GM10847 (cell line): ENCODE measurements around the gene SLC50A1.

Experiments used
- POLR2A ChIP-seq: IDR thresholded peaks from 2 replicates; pipeline ENCODE4 v1.6.1; 2011; ENCODE audit not compliant: insufficient read length; ENCODE audit errors: extremely low read depth

The SLC50A1 gene

DNA sequence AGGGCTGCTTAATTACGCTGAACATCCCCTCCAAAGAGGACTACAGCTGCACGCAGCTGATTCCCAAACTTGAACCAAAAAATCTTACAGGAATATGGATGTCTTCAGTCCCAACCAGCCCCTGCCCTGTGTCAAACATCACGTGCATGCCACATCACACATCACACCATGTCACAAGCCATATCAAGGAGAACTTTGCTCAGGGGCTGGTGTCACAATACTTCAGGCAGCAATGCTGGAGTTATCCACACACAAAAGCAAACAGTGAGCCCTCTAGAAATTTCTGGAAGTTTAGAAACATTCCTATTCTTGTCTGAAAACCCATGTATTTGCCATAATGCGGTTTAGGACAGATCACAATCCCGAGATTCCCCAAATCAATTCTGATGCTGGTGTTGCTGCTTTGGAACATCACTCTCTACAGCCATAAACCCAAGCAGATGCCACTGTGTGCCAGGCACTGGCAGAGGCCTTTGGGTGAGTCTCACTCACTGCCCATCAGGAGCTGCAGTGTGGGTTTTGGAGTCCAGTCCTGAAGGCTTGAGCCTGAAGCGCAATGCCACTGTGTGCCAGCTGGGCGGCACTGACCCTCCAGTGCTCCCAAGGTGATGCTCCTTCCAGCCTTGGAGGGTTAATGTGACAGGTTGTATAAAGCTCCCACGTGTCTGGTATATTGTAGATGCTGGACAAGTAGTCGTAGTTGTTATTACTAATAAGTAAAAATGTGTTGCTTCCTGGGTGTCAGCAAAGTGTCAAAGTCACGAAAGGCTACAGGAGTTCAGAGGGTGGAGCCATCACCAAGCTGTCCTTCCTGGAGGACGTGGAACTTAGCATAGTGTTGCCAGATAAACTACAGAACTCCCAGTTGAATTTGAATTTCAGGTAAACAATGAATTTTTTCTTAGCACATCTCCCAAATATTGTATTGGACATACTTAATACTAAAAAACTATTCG, 28.1 kb upstream of the SLC50A1 start:
- no peak for TF ChIP-seq POLR2A

DNA sequence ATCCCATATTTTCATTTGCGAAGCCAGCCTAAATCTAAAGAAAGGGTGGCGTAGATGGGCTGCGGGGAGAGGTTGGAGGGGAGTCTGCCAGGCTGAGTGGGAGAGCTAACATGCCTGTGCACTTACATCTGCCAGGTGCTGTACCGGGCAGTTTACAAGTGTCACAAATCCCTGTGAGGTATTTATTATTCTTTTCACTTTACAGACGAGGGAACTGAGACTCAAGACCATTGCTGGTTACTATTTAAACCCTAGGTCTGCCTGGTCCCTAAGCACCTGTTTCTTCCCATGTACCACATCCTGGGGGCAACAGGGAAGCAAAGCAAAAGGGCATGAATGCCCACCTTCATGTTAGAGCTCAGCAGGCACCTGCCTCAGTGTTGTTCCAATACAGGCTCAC, 27.4 kb upstream of the SLC50A1 start:
- no peak for TF ChIP-seq POLR2A

DNA sequence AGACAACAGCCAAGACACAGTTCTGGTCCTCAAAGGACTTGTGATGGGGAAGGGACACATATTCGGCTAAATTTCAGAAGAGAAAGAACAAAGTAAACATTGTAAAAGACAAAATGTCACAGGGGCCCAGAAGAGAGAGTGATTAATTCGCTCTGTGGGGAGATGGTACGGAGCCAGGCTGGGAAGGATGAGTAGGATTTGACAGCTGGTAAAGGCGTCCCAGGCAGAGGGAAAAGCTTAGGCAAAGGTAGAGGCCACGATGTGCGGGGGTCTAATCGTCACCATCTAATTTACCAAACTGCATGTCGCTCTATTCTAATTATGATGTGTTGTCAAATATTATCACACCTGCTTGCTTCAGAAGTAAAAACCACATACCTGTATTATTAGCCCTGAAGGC, 25.3 kb upstream of the SLC50A1 start:
- no peak for TF ChIP-seq POLR2A

DNA sequence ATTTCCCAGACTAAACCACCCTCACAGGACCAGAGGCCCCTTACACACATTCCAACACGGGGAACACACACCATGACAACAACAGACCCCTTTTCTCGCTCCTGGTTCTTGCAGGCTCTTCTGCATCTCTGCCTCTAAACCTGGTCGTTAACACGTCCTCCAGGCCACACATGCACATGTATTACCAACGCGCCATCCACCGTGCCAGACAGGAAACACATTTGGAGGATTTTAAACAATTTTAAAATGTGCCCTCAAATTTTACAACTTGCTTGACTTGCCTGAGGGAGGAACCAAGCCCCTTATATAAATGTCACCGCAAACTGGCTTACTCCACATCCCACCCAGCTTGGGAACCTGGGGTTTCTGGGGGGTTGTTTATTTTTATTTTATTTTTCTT, 24.8 kb upstream of the SLC50A1 start:
- no peak for TF ChIP-seq POLR2A

GRCh38 chr1:155113450-155113980, 22.1 kb upstream of the SLC50A1 start:
- no peak for TF ChIP-seq POLR2A

GRCh38 chr1:155116113-155116764, 19.4 kb upstream of the SLC50A1 start:
- no peak for TF ChIP-seq POLR2A

DNA sequence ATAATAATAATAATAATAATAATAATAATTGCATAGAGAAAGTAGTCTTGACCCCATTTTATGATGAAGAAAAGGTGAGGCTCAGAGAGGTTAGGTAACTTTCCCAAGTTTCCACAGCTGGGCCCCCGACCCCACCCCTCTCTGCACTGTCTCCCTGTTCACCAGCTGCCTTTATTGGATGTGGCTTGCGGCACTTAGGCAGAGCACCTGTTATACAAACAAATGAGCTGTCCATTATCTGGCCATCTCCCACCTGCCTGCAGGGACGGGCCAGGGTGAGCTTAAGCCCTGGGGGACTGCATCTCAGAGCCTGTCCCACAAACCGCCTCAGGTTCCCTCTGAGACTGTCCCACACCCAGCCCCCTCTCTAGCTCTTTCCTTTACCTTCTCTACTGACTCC, 18.0 kb upstream of the SLC50A1 start:
- TF ChIP-seq POLR2A = no peak

GRCh38 chr1:155120253-155120652, 15.4 kb upstream of the SLC50A1 start:
- no peak for TF ChIP-seq POLR2A

GRCh38 chr1:155121249-155121648, 14.4 kb upstream of the SLC50A1 start:
- no peak for TF ChIP-seq POLR2A

- TF ChIP-seq POLR2A = no peak
Observed at GRCh38 chr1:155122308-155122707, 13.3 kb upstream of the SLC50A1 start.

GRCh38 chr1:155123801-155124200, 11.9 kb upstream of the SLC50A1 start:
- TF ChIP-seq POLR2A = no peak

DNA sequence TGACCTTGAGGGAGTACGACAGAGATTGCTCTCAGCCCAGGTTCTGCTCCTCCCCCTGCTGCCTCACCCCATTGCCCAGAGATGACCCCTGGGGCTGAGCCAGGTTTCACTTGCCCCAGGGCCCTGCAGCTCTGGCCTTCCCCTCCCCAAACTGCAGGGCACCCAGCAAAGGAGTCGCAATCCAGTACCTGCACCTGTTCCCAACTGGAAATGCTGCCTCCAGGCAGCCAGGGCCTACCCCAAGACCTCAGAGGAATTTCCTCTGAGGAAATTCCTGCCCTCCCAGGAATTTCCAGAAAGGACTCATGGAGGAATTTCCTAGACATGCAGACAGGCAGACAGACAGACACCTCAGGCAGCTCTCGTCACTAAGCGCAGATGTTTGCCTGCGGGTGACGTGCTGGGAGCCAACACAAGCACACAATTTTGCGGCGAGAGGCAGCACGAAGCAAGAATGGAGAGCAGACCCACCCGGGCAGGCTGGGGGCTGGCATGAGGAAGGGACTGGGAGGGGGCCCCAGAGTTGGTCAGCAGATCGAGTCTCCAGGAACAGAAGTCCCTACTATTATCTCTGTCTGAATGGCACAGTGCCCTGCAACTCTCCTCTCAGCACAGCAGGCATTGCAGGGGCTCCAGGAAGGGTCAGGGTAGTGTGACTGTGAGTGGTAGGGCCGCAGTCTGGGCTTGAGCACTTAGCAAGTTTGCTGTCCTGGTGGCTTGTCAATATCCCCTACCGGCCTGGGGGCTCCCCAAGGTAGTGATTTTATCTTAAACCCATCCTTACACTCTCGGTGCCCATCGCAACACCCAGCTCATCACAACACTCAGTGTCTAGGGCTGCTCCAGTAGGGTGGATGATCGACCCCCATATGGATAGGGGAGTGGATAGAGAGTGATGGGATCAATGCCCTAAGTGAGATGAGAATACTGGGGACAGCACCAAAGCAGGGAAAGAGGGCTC, 10.9 kb upstream of the SLC50A1 start:
- TF ChIP-seq POLR2A = no peak

DNA sequence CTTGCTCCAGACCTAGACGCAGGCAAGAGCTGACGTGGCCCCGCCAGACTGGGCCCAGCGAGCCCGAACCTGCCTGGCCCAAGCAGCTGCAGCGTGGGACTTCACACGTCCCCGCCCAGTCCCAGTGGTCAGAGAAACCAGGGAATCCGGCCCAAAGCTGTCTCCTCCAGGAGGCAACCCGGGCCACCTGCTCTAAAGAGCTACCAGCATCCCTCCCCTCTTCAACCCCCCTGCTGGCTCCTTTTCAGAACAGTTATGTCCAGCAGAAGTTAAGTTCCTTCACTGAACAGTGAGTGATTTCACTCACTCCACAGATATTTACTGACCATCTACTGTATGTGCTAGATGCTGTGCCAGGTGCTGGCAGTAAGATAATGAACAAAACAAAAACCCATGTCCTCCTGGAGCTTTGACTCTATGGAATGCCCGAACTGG, 10.1 kb upstream of the SLC50A1 start:
- no peak for TF ChIP-seq POLR2A

- no peak for TF ChIP-seq POLR2A
Observed at GRCh38 chr1:155125946-155126555, 9.6 kb upstream of the SLC50A1 start.
